ENCODE results near the gene CEP126.
A peak's percentile ranks its signal among the peaks of the same experiment; 100 is the strongest.

The CEP126 gene

DNA sequence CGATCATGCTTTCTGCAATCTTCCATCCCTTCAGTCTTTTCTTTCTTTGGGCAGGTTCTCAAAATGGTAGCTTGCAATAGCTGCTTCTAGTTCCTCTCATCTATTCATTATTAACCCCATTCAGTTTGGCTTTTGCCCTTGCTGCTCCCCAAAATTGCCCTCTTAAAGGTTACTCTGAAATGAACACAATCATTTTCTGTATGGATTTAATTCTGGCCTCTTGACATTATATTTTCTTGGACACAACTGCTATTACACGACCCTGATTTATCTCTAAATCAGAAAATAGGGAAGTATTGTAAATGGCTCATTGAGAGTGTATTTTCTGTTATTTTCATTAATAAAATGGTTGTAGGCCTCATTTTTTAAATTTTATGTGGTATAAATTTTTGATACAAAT is 1.6 kb downstream of the CEP126 start, which contains the start of gene ANGPTL5:
TSS of gene ANGPTL5 (minus strand) at position 101 of the 400 bp plus-strand sequence. CDS start 8,613 bp downstream, outside the sequence.
- peaks cover 35% of the 10 kb centered on the region for H3K27me3 ChIP-seq
- peak within 1 kb of the TSS; percentile 54 to 63 for H3K4me3 ChIP-seq (ENCODE audit: low read depth in 1 of 2, low read length in 1 of 2)
- no peak within 1 kb of the TSS for H3K27ac ChIP-seq
- H3K9me3 ChIP-seq = no peaks in the 10 kb centered on the region
- H3K4me1 ChIP-seq (ENCODE audit: control insufficient read depth in 1 of 2, insufficient read depth in 1 of 2, low read depth in 1 of 2, low read length in 1 of 2) = peaks cover 7 to 17% of the 10 kb centered on the region in 2 experiments
- TF ChIP-seq, protein P1, sequence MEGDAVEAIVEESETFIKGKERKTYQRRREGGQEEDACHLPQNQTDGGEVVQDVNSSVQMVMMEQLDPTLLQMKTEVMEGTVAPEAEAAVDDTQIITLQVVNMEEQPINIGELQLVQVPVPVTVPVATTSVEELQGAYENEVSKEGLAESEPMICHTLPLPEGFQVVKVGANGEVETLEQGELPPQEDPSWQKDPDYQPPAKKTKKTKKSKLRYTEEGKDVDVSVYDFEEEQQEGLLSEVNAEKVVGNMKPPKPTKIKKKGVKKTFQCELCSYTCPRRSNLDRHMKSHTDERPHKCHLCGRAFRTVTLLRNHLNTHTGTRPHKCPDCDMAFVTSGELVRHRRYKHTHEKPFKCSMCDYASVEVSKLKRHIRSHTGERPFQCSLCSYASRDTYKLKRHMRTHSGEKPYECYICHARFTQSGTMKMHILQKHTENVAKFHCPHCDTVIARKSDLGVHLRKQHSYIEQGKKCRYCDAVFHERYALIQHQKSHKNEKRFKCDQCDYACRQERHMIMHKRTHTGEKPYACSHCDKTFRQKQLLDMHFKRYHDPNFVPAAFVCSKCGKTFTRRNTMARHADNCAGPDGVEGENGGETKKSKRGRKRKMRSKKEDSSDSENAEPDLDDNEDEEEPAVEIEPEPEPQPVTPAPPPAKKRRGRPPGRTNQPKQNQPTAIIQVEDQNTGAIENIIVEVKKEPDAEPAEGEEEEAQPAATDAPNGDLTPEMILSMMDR (IDR thresholded peaks at IDR 0.05) = no peak
- H3K36me3 ChIP-seq = no peaks in the 10 kb centered on the region

GRCh38 chr11:101917226-101917625 is 2.4 kb downstream of the CEP126 start:
- peaks cover 7 to 17% of the 10 kb centered on the region in 2 experiments for H3K4me1 ChIP-seq (ENCODE audit: control insufficient read depth in 1 of 2, insufficient read depth in 1 of 2, low read depth in 1 of 2, low read length in 1 of 2)
- no peak overlapping the region for H3K27ac ChIP-seq
- no peaks in the 10 kb centered on the region for H3K36me3 ChIP-seq
- TF ChIP-seq, protein P1 (IDR thresholded peaks at IDR 0.05) = no peak
- H3K27me3 ChIP-seq = peaks cover 35% of the 10 kb centered on the region
- H3K4me3 ChIP-seq (ENCODE audit: low read depth in 1 of 2, low read length in 1 of 2) = no peak overlapping the region
- H3K9me3 ChIP-seq = no peaks in the 10 kb centered on the region

DNA sequence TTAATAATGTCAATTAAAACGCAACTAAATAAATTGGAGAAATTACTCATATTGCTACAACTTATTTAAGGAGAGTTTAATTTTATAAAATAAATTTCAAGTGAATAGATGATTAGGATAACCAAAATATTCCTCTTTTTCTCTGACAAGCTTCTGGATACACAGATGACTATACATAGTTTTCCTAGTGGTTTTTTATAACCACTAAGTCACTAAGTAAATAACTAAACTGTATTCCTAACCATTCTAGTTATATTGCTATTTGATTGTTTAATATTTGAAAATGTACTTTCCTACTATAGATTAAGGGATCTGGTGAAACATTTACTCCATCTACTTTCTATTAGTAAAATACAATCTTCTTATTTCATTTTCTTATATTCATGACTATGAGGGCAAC is 6.2 kb downstream of the CEP126 start:
- H3K27me3 ChIP-seq = peaks cover 9% of the 10 kb centered on the region
- H3K36me3 ChIP-seq = no peaks in the 10 kb centered on the region
- no peak overlapping the region for H3K4me3 ChIP-seq (ENCODE audit: low read depth in 1 of 2, low read length in 1 of 2)
- TF ChIP-seq, protein P1 (IDR thresholded peaks at IDR 0.05) = no peak
- H3K4me1 ChIP-seq (ENCODE audit: control insufficient read depth in 1 of 2, insufficient read depth in 1 of 2, low read depth in 1 of 2, low read length in 1 of 2) = peaks cover 0 to under 1% of the 10 kb centered on the region in 2 experiments
- no peaks in the 10 kb centered on the region for H3K9me3 ChIP-seq
- H3K27ac ChIP-seq = no peak overlapping the region

DNA sequence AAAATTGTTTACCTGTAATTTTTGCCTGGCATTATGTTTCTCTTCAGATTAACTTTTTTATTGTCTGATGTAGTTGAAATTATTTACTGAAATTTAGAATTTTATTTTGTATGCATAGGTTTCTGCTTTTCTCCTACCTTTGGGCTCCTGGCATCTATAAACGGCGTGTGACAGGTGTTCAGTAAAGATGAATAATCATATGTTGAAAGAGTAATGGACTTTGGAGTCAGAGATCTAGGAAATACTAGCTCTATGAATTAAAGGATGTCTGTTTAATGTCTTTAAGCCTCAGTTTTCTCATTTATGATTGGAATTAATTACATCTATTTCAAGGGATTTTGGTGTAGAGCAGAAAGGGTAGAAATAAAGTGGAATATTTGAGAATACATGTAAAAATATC is 8.7 kb downstream of the CEP126 start:
- H3K27ac ChIP-seq = no peak overlapping the region
- H3K27me3 ChIP-seq = no peaks in the 10 kb centered on the region
- TF ChIP-seq, protein P1 (IDR thresholded peaks at IDR 0.05) = no peak
- no peaks in the 10 kb centered on the region for H3K9me3 ChIP-seq
- no peaks in the 10 kb centered on the region for H3K4me1 ChIP-seq (ENCODE audit: control insufficient read depth in 1 of 2, insufficient read depth in 1 of 2, low read depth in 1 of 2, low read length in 1 of 2)
- H3K36me3 ChIP-seq = no peaks in the 10 kb centered on the region
- H3K4me3 ChIP-seq (ENCODE audit: low read depth in 1 of 2, low read length in 1 of 2) = no peak overlapping the region

GRCh38 chr11:101929294-101929915 is 14.6 kb downstream of the CEP126 start:
- TF ChIP-seq, protein P1 (IDR thresholded peaks at IDR 0.05) = no peak
- Histone ChIP-seq H3K27me3 (no peaks in the 10 kb centered on the region), H3K9me3 (no peaks in the 10 kb centered on the region), H3K36me3 (no peaks in the 10 kb centered on the region), H3K27ac (no peak overlapping the region), H3K4me3 (ENCODE audit: low read depth in 1 of 2, low read length in 1 of 2) (no peak overlapping the region), H3K4me1 (ENCODE audit: control insufficient read depth in 1 of 2, insufficient read depth in 1 of 2, low read depth in 1 of 2, low read length in 1 of 2) (no peaks in the 10 kb centered on the region)
